ENCODE data around the gene PPP2R5B. TPM values are rescaled to one million over a fixed set of nuclear protein-coding genes. Genes with fewer than 3 reads are reported as not detected.

Gene PPP2R5B
- polyA plus RNA-seq (2013, experiment 1 of 4), result 13.4 TPM
- polyA plus RNA-seq (2013, experiment 2 of 4), result 8.5 TPM
- 11.4 TPM for polyA plus RNA-seq (2013, experiment 3 of 4)
- polyA plus RNA-seq (2013, experiment 4 of 4), result 9.0 TPM

DNA sequence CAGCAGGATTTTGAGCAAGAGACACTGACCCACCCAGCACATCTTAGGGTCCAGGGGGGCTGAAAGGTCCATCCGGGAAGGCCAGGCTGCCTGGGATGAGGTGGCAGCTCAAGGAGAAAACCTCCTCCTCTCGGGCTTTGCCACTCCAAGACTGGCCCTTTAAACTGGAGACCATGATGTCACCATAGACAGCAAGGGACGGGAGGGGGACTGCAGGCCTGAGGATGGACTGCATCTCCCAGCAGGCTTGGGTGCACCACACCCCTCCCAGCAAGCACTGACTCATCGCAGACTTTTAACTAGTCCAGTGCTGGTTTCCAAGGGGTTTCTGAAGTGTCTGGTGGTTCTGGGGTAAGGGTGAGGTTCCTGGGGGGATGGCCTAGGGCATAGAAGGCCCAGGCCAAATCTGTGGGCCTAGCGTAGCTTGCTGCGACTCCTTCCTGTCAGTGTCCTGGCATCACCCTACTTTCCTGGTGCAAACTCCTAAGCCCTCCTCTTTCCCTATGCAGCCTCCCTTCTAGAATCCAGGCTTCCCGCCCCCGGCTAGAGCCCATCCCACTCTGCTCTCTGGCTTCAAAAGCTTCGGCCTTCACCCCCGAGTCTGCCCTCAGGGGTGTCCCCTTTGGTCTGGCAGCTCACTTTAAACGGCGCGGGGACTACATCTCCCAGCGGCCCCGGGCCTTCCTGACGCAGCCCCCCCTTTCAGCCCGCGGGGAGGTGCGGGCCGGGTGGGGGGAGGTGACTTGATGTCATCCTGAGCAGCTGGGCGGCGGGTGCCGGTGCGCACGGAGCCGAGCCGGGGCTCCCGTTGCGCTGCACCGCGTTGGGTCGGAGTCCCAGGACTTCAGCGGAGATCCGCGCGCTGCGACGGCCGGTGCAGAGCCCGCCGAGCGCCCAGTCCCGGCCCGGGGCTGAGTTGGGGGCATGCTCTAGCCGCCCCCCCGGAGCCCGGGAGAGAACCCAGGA, at the start of gene PPP2R5B:
Gene PPP2R5B, plus strand, starts transcription at position 746 of the 966 bp plus-strand sequence. CDS start 1,046 bp downstream, outside the sequence.
- Histone ChIP-seq H3K27ac (ENCODE audit: insufficient read depth, low read depth, low read length, poor library complexity, severe bottlenecking) (peak within 1 kb of the TSS; percentile 36), H3K36me3 (ENCODE audit: control insufficient read depth, insufficient read depth, low read length) (no peaks in the 10 kb centered on the region), H3K9me3 (ENCODE audit: control insufficient read depth, low read length) (no peaks in the 10 kb centered on the region), H3K4me1 (ENCODE audit: control insufficient read depth, insufficient read depth, low read length) (peaks cover 16% of the 10 kb centered on the region), H3K4me3 (ENCODE audit: insufficient read depth, low read depth, low read length) (peak within 1 kb of the TSS; percentile 80), H3K27me3 (ENCODE audit: control insufficient read depth, insufficient read depth, low read length, poor library complexity, severe bottlenecking) (peaks cover 10% of the 10 kb centered on the region)
- WGBS, 2 experiments, result 1% methylated on average over 47 of the region's 47 CpGs

DNA sequence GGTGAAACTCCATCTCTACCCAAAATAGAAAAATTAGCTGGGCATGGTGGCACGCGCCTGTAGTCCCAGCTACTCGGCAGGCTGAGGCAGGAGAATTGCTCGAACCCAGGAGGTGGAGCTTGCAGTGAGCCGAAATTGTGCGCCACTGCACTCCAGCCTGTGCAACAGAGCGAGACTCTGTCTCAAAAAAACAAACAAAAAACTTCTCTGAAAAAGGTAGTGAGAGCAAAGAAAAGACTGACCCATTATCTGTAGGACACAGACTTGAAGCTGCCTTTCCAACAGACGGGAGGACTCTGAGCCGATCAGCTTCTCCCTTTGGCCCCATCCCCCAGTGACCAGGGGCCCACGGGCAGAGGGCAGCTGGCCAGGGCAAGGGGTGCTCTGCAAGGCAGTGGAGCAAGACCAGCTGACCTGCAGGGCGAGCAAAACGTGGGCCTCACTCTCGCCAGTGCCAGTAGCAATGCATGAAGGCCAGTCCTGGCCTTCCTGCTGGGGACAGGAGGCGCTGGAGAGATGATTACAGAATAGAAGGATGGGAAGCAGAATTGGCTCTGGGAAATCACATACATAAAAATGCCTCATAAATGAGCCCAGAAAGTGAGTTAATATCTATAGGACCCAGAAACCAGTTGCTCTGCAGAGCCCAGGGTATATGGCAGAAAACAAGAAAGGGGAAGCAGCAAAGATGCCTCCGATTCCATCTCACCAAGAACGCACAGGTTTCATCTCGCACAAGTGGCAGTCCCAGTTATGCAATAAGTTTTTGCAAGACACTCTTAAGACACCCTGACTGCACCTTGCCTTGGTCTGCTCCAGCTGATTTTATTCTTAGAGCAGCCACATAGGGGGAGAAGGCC, 48.9 kb upstream of the PPP2R5B start:
- H3K9me3 ChIP-seq (ENCODE audit: control insufficient read depth, low read length), result no peaks in the 10 kb centered on the region
- no peak overlapping the region for H3K4me3 ChIP-seq (ENCODE audit: insufficient read depth, low read depth, low read length)
- H3K4me1 ChIP-seq (ENCODE audit: control insufficient read depth, insufficient read depth, low read length), result peaks cover 37% of the 10 kb centered on the region
- WGBS, 2 experiments, result 87 to 94% methylated on average over 17 of the region's 17 CpGs
- H3K27ac ChIP-seq (ENCODE audit: insufficient read depth, low read depth, low read length, poor library complexity, severe bottlenecking), result no peak overlapping the region
- no peaks in the 10 kb centered on the region for H3K27me3 ChIP-seq (ENCODE audit: control insufficient read depth, insufficient read depth, low read length, poor library complexity, severe bottlenecking)
- no peaks in the 10 kb centered on the region for H3K36me3 ChIP-seq (ENCODE audit: control insufficient read depth, insufficient read depth, low read length)

DNA sequence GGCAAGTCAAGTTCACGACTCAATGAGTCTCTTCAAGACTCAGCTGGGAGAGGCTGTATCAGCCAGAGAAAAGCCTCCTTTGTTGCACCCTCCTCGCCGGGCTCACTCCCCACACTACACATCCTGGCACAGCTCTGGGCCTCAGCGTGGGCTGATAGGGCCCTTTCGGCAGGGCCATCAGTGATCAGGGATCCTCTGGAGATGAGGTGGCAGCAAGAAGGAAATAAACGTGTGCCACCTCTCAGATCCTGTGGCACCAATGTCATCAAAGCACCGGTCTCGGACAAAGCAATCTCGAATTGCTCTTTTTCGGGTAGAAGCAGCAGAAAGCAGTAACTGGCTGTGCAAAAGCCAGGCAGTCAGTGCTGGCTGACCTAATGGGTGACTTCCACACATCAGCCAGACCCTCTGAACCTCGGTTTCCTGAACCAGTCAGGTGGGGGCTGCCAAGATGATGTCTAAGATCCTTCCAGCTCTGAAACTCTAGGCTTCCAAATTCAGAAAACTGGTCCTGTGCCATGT, 48.2 kb upstream of the PPP2R5B start:
- H3K27me3 ChIP-seq (ENCODE audit: control insufficient read depth, insufficient read depth, low read length, poor library complexity, severe bottlenecking), result no peaks in the 10 kb centered on the region
- 91 to 93% methylated on average over 11 of the region's 11 CpGs for WGBS, 2 experiments
- no peaks in the 10 kb centered on the region for H3K36me3 ChIP-seq (ENCODE audit: control insufficient read depth, insufficient read depth, low read length)
- H3K4me1 ChIP-seq (ENCODE audit: control insufficient read depth, insufficient read depth, low read length), result peaks cover 30% of the 10 kb centered on the region
- H3K27ac ChIP-seq (ENCODE audit: insufficient read depth, low read depth, low read length, poor library complexity, severe bottlenecking), result no peak overlapping the region
- no peaks in the 10 kb centered on the region for H3K9me3 ChIP-seq (ENCODE audit: control insufficient read depth, low read length)
- no peak overlapping the region for H3K4me3 ChIP-seq (ENCODE audit: insufficient read depth, low read depth, low read length)

GRCh38 chr11:64876835-64877341, 47.6 kb upstream of the PPP2R5B start:
- 53 to 55% methylated on average over 14 of the region's 14 CpGs for WGBS, 2 experiments
- no peaks in the 10 kb centered on the region for H3K27me3 ChIP-seq (ENCODE audit: control insufficient read depth, insufficient read depth, low read length, poor library complexity, severe bottlenecking)
- H3K9me3 ChIP-seq (ENCODE audit: control insufficient read depth, low read length), result no peaks in the 10 kb centered on the region
- no peaks in the 10 kb centered on the region for H3K36me3 ChIP-seq (ENCODE audit: control insufficient read depth, insufficient read depth, low read length)
- no peak overlapping the region for H3K27ac ChIP-seq (ENCODE audit: insufficient read depth, low read depth, low read length, poor library complexity, severe bottlenecking)
- H3K4me3 ChIP-seq (ENCODE audit: insufficient read depth, low read depth, low read length), result peak overlapping the region; percentile 97
- peaks cover 27% of the 10 kb centered on the region for H3K4me1 ChIP-seq (ENCODE audit: control insufficient read depth, insufficient read depth, low read length)

DNA sequence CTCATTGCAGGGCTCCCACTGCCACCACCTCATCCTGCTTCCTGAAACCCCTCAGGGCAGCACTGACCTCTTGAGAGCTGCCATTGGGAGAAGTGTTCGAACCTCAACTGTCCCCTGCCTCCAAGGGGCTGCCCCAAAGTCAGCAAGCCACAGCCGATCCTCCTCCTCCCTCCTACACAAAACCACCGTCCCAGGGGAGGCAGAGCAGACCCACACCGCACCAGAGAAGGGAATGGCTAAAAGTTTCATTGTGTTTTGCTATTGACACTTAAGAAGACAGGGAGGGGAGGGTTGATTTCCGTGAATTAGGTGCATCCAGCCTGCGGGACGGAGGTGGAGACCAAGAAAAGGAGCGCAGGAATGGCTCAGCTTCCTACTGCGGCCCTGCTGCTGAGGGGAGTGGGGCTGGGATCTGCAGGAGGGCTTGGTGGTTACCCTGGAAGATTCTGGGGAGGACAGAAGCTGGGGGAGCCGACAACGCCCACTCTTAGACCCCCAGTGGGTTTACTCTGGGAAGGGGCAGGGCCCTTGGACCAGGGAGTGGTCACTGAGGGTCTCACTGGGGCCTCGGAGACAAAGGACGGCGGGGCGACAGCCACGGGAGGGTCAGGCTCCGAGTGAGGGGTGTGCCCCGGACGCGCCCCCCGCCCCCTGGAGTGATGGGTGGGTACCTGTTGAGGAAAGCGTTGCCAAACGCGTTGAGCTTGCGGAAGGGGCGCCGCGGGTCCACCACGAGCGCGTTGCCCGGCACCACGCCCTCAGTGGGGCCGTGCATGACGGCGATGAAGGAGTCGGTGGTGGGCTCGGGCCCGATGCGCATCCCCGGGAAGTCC, 46.9 kb upstream of the PPP2R5B start:
- Histone ChIP-seq H3K27ac (ENCODE audit: insufficient read depth, low read depth, low read length, poor library complexity, severe bottlenecking) (no peak overlapping the region), H3K4me1 (ENCODE audit: control insufficient read depth, insufficient read depth, low read length) (peaks cover 27% of the 10 kb centered on the region), H3K36me3 (ENCODE audit: control insufficient read depth, insufficient read depth, low read length) (no peaks in the 10 kb centered on the region), H3K4me3 (ENCODE audit: insufficient read depth, low read depth, low read length) (peak overlapping the region; percentile 97), H3K27me3 (ENCODE audit: control insufficient read depth, insufficient read depth, low read length, poor library complexity, severe bottlenecking) (no peaks in the 10 kb centered on the region), H3K9me3 (ENCODE audit: control insufficient read depth, low read length) (no peaks in the 10 kb centered on the region)
- WGBS, 2 experiments, result 3% methylated on average over 41 of the region's 41 CpGs

- peaks cover 27% of the 10 kb centered on the region for H3K4me1 ChIP-seq (ENCODE audit: control insufficient read depth, insufficient read depth, low read length)
- no peaks in the 10 kb centered on the region for H3K27me3 ChIP-seq (ENCODE audit: control insufficient read depth, insufficient read depth, low read length, poor library complexity, severe bottlenecking)
- H3K36me3 ChIP-seq (ENCODE audit: control insufficient read depth, insufficient read depth, low read length), result no peaks in the 10 kb centered on the region
- H3K4me3 ChIP-seq (ENCODE audit: insufficient read depth, low read depth, low read length), result peak overlapping the region; percentile 97
- H3K9me3 ChIP-seq (ENCODE audit: control insufficient read depth, low read length), result no peaks in the 10 kb centered on the region
- WGBS, 2 experiments, result 0% methylated on average over 21 of the region's 21 CpGs
- H3K27ac ChIP-seq (ENCODE audit: insufficient read depth, low read depth, low read length, poor library complexity, severe bottlenecking), result no peak overlapping the region
These were observed 46.3 kb upstream of the PPP2R5B start for GRCh38 chr11:64878223-64878493.

DNA sequence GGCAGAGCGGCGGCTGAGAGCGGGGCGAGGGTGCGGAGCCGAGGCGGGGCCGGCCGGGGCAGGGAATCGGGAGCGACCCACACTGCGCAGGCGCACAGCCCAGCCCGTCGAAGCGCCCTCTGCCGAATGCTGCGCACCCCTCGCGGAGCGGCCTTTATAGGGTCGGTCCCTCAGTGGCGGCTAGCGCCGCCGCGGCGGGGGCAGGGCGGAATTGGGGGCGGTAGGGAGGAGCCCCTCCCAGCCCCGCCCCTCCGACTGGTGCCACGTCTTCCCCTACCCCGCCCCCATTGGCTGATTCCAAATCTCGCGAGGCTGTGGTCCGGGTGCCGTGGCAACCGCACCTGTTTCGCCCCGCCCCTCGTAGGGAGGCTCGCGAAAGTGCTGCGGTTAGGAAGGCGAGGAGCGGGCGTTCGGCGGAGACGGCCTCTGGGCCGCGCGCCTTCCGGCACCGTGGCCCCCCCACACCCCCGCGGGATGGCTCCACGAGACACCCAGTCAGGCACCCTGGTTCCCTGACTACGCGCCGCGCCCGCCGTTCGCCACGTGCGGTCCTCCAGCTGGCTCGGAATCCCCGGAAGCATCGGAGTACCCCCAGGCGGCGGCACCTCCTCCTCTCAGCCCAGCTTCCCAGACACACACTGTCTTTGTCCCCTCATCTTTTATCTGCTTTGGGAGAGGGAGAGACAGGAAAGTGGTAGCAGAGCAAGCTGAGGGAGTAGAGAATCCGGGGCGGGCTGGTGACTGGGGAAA, 45.8 kb upstream of the PPP2R5B start, which contains the start of gene EHD1:
Gene EHD1, minus strand, starts transcription at position 128 of the 750 bp plus-strand sequence. CDS start 157 bp downstream, outside the sequence.
- Histone ChIP-seq H3K27me3 (ENCODE audit: control insufficient read depth, insufficient read depth, low read length, poor library complexity, severe bottlenecking) (no peaks in the 10 kb centered on the region), H3K4me1 (ENCODE audit: control insufficient read depth, insufficient read depth, low read length) (peaks cover 27% of the 10 kb centered on the region), H3K4me3 (ENCODE audit: insufficient read depth, low read depth, low read length) (peak within 1 kb of the TSS; percentile 97), H3K27ac (ENCODE audit: insufficient read depth, low read depth, low read length, poor library complexity, severe bottlenecking) (peak within 1 kb of the TSS; percentile 80), H3K36me3 (ENCODE audit: control insufficient read depth, insufficient read depth, low read length) (no peaks in the 10 kb centered on the region), H3K9me3 (ENCODE audit: control insufficient read depth, low read length) (no peaks in the 10 kb centered on the region)
- WGBS, 2 experiments, result 0% methylated on average over 73 to 75 of the region's 75 CpGs

DNA sequence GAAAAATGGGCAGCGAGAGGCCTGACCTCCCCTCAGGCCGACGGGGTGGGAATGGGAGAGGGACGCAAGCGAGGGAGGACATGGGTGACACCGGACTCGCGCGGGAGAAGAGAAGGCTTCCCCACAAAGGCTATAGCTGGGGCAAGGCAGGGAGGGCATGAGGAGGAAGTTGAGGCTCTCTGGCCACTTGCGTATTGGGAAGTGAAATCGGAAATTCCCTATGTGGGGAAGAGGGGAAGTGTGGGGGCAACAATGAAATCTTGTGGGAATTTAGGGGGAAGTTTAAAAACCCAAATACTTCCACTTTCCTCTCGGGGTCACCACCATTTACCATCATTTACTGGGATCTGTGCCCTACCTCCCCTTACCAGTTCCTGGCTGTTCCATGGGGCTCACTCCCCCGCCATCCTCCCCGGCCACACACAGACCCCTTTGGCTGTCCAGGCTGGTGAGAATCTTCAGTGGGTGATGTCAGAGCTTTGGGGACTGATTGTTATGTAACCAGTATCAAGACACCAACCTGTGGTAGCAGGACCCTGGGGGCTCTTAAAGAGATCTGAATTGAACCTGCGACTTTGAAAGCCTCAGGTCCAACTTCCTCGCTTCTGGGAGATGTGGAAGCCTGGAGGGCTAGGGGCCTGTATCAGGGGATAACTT, 45.1 kb upstream of the PPP2R5B start:
- Histone ChIP-seq H3K9me3 (ENCODE audit: control insufficient read depth, low read length) (no peaks in the 10 kb centered on the region), H3K27ac (ENCODE audit: insufficient read depth, low read depth, low read length, poor library complexity, severe bottlenecking) (peak overlapping the region; percentile 80), H3K4me3 (ENCODE audit: insufficient read depth, low read depth, low read length) (peak overlapping the region; percentile 97), H3K36me3 (ENCODE audit: control insufficient read depth, insufficient read depth, low read length) (no peaks in the 10 kb centered on the region), H3K4me1 (ENCODE audit: control insufficient read depth, insufficient read depth, low read length) (peaks cover 26% of the 10 kb centered on the region), H3K27me3 (ENCODE audit: control insufficient read depth, insufficient read depth, low read length, poor library complexity, severe bottlenecking) (no peaks in the 10 kb centered on the region)
- WGBS, 2 experiments, result 24 to 25% methylated on average over 16 of the region's 16 CpGs
